IPS-NIHi7 (cell line): ENCODE results near the gene PLS1.
A peak's percentile ranks its signal among the peaks of the same experiment; 100 is the strongest.
"Not testable (repeated sequence)": the region's sequence is repeated elsewhere in the genome, so short reads cannot be mapped to it uniquely, and the experiment has no call there.

Source experiments
- DNase-seq: peaks from one replicate; pipeline ENCODE4 v3.0.0; 2012; ENCODE audit warnings: mixed read lengths; ENCODE audit errors: extremely low spot score

The PLS1 gene

GRCh38 chr3:142595951-142596725 lies at the start of gene PLS1:
Gene PLS1, plus strand, starts transcription at chr3:142596393. Its CDS starts 67,845 bp downstream, at chr3:142664238.
- peak; percentile 98 for DNase-seq

- DNase-seq = no peak
Measured at GRCh38 chr3:142549986-142550385, 46.2 kb upstream of the PLS1 start.

- not testable (repeated sequence) for DNase-seq
Measured at GRCh38 chr3:142552579-142552978, 43.6 kb upstream of the PLS1 start.

- no peak for DNase-seq
Measured at GRCh38 chr3:142553741-142554140, 42.5 kb upstream of the PLS1 start.

GRCh38 chr3:142560118-142560517 lies 36.1 kb upstream of the PLS1 start:
- DNase-seq = no peak

- no peak for DNase-seq
Measured at GRCh38 chr3:142563496-142563997, 32.6 kb upstream of the PLS1 start.

GRCh38 chr3:142566096-142566495 lies 30.1 kb upstream of the PLS1 start:
- DNase-seq = no peak

- peak; percentile 73 for DNase-seq
Measured at GRCh38 chr3:142568393-142569017, 27.7 kb upstream of the PLS1 start.

- DNase-seq = not testable (repeated sequence)
Measured at GRCh38 chr3:142569422-142569821, 26.8 kb upstream of the PLS1 start.

- not testable (repeated sequence) for DNase-seq
Measured at GRCh38 chr3:142574223-142574622, 22.0 kb upstream of the PLS1 start.

- DNase-seq = no peak
Measured at GRCh38 chr3:142574665-142575064, 21.5 kb upstream of the PLS1 start.

GRCh38 chr3:142576792-142577191 lies 19.4 kb upstream of the PLS1 start:
- DNase-seq = no peak

GRCh38 chr3:142577696-142578328 lies 18.4 kb upstream of the PLS1 start:
- DNase-seq = no peak

- DNase-seq = peak; percentile 94
Measured at GRCh38 chr3:142578329-142579223, 17.6 kb upstream of the PLS1 start, which contains the start of gene ATR. Gene ATR, minus strand, starts transcription at chr3:142578733. Its CDS starts 29 bp downstream, at chr3:142578704.

- no peak for DNase-seq
Measured at GRCh38 chr3:142580061-142580423, 16.2 kb upstream of the PLS1 start.

GRCh38 chr3:142581070-142581469 lies 15.1 kb upstream of the PLS1 start:
- DNase-seq = not testable (repeated sequence)

- DNase-seq = peak; percentile 59
Measured at GRCh38 chr3:142586803-142587406, 9.3 kb upstream of the PLS1 start.

- DNase-seq = no peak
Measured at GRCh38 chr3:142588703-142589102, 7.5 kb upstream of the PLS1 start.

GRCh38 chr3:142592268-142592667 lies 3.9 kb upstream of the PLS1 start:
- not testable (repeated sequence) for DNase-seq

GRCh38 chr3:142595141-142595540 lies 1.1 kb upstream of the PLS1 start:
- DNase-seq = no peak

GRCh38 chr3:142595581-142595950 lies 627 bp upstream of the PLS1 start:
- no peak for DNase-seq
